G401 (cell line): Measurements from ENCODE around the gene BLACAT1. TPM values are rescaled to one million over a fixed set of nuclear protein-coding genes. Genes with fewer than 3 reads are reported as not detected.

Source experiments
- DNase-seq: peaks from one replicate; pipeline ENCODE4 v3.0.0-alpha.2; 2015; ENCODE audit warnings: low spot score
- in situ Hi-C: cut with HindIII; loops from 2 replicates; pipeline ENCODE4 v1.10.0; 2016; ENCODE audit warnings: low sequenced_read_pairs, mixed read lengths
- total RNA-seq: library from RNA; depleted of rRNA; stranded (reverse); fragments of >200 nt; shearing (Covaris generic); gene quantifications from 2 replicates; pipeline ENCODE4 v1.2.3, GENCODE V29; 2014; rRNA removed

Gene BLACAT1
- 1.7 and 1.8 TPM in 2 replicates for total RNA-seq

- in situ Hi-C loops, result no loop called here
- DNase-seq, result peak; percentile 58
These were observed at the start of gene BLACAT1 for GRCh38 chr1:205455581-205456382. Gene BLACAT1, minus strand, starts transcription at chr1:205456045.

GRCh38 chr1:205505076-205505729, 49.4 kb upstream of the BLACAT1 start:
- no peak for DNase-seq
- in situ Hi-C loops, result no loop called here

- DNase-seq, result peak; percentile 71
- in situ Hi-C loops, result no loop called here
These were observed 48.6 kb upstream of the BLACAT1 start, which contains the start of gene CDK18 for GRCh38 chr1:205504311-205505075. Gene CDK18, plus strand, starts transcription at chr1:205504669. Its CDS starts 18,499 bp downstream, at chr1:205523168.

- in situ Hi-C loops, result no loop called here
- DNase-seq, result no peak
These were observed 47.1 kb upstream of the BLACAT1 start for GRCh38 chr1:205502992-205503391.

- in situ Hi-C loops, result no loop called here
- no peak for DNase-seq
These were observed 46.4 kb upstream of the BLACAT1 start for GRCh38 chr1:205502111-205502810.

GRCh38 chr1:205500240-205501233, 44.7 kb upstream of the BLACAT1 start:
- in situ Hi-C loops, result no loop called here
- DNase-seq, result no peak

- no peak for DNase-seq
- in situ Hi-C loops, result no loop called here
These were observed 43.9 kb upstream of the BLACAT1 start for GRCh38 chr1:205499789-205500188.

- in situ Hi-C loops, result no loop called here
- DNase-seq, result no peak
These were observed 41.5 kb upstream of the BLACAT1 start for GRCh38 chr1:205497351-205497750.

GRCh38 chr1:205496661-205497060, 40.8 kb upstream of the BLACAT1 start:
- in situ Hi-C loops, result no loop called here
- DNase-seq, result no peak

GRCh38 chr1:205495237-205495823, 39.5 kb upstream of the BLACAT1 start:
- in situ Hi-C loops, result no loop called here
- DNase-seq, result peak; percentile 75

GRCh38 chr1:205494115-205494514, 38.3 kb upstream of the BLACAT1 start:
- no peak for DNase-seq
- in situ Hi-C loops, result no loop called here

GRCh38 chr1:205493241-205494085, 37.6 kb upstream of the BLACAT1 start:
- DNase-seq, result peak; percentile 37
- in situ Hi-C loops, result no loop called here

- in situ Hi-C loops, result no loop called here
These were observed 36.9 kb upstream of the BLACAT1 start for GRCh38 chr1:205492774-205493173.

GRCh38 chr1:205492201-205492667, 36.4 kb upstream of the BLACAT1 start:
- in situ Hi-C loops, result no loop called here
- DNase-seq, result no peak

More at GRCh38 chr1:205492774-205493173, 36.9 kb upstream of the BLACAT1 start:
- no peak for DNase-seq

- no peak for DNase-seq
- in situ Hi-C loops, result no loop called here
These were observed 35.9 kb upstream of the BLACAT1 start for GRCh38 chr1:205491794-205492193.

- DNase-seq, result peak; percentile 73
- in situ Hi-C loops, result no loop called here
These were observed 32.4 kb upstream of the BLACAT1 start for GRCh38 chr1:205488074-205488723.
